Liver (tissue), 3 donors: ENCODE data around the gene RIMBP2.

Experiments
- EGR1 ChIP-seq, 2 donors: IDR thresholded peaks; 2 replicates each; pipeline ENCODE4 v1.6.1; 2016 to 2018; ENCODE audit warnings: antibody characterized with exemption in 2 of 2, low read depth in 2 of 2
- GABPA ChIP-seq, 2 donors: IDR thresholded peaks in 1 of 2; conservative IDR thresholded peaks in 1 of 2; 2 replicates each; pipeline ENCODE4 v1.6.1; 2016; ENCODE audit warnings: antibody characterized with exemption in 2 of 2, mild to moderate bottlenecking in 1 of 2, moderate library complexity in 1 of 2
- HNF4A ChIP-seq, 2 donors: conservative IDR thresholded peaks; 2 replicates each; pipeline ENCODE4 v1.6.1; 2016; ENCODE audit warnings: antibody characterized with exemption in 2 of 2, mild to moderate bottlenecking in 2 of 2
- JUND ChIP-seq, 2 donors: IDR thresholded peaks; 2 replicates each; pipeline ENCODE4 v1.6.1; 2016; ENCODE audit warnings: antibody characterized with exemption in 2 of 2
- RAD21 ChIP-seq, 2 donors: IDR thresholded peaks; 2 replicates each; pipeline ENCODE4 v1.6.1; 2016; ENCODE audit warnings: antibody characterized with exemption in 2 of 2, mild to moderate bottlenecking in 2 of 2
- RXRA ChIP-seq, 2 donors: IDR thresholded peaks; 2 replicates each; pipeline ENCODE4 v1.6.1; 2017 to 2018; ENCODE audit warnings: antibody characterized with exemption in 2 of 2, mild to moderate bottlenecking in 1 of 2
- SP1 ChIP-seq: IDR thresholded peaks from 2 replicates; pipeline ENCODE4 v1.6.1; 2018; ENCODE audit warnings: antibody characterized with exemption, mild to moderate bottlenecking
- TAF1 ChIP-seq: conservative IDR thresholded peaks from 2 replicates; pipeline ENCODE4 v1.6.1; 2016; ENCODE audit warnings: antibody characterized with exemption, mild to moderate bottlenecking
- YY1 ChIP-seq: IDR thresholded peaks from 2 replicates; pipeline ENCODE4 v1.6.1; 2016; ENCODE audit warnings: antibody characterized with exemption, mild to moderate bottlenecking
- TF ChIP-seq, protein P1 (sequence below): IDR thresholded peaks from 2 replicates; pipeline ENCODE4 v1.6.1; 2016; ENCODE audit warnings: antibody characterized with exemption
- TF ChIP-seq, protein P2 (sequence below): fragments of 150-350 bp; IDR thresholded peaks from 2 replicates; pipeline ENCODE4 v1.5.1; 2017; ENCODE audit warnings: improper control_type of control experiment, low read depth, low read length; ENCODE audit not compliant: missing input control
- TF ChIP-seq, protein P3 (sequence below): IDR thresholded peaks from 2 replicates; pipeline ENCODE4 v1.6.1; 2016; ENCODE audit warnings: antibody characterized with exemption, mild to moderate bottlenecking
- donor health status: healthy.
- donor health status: healthy.

DNA sequence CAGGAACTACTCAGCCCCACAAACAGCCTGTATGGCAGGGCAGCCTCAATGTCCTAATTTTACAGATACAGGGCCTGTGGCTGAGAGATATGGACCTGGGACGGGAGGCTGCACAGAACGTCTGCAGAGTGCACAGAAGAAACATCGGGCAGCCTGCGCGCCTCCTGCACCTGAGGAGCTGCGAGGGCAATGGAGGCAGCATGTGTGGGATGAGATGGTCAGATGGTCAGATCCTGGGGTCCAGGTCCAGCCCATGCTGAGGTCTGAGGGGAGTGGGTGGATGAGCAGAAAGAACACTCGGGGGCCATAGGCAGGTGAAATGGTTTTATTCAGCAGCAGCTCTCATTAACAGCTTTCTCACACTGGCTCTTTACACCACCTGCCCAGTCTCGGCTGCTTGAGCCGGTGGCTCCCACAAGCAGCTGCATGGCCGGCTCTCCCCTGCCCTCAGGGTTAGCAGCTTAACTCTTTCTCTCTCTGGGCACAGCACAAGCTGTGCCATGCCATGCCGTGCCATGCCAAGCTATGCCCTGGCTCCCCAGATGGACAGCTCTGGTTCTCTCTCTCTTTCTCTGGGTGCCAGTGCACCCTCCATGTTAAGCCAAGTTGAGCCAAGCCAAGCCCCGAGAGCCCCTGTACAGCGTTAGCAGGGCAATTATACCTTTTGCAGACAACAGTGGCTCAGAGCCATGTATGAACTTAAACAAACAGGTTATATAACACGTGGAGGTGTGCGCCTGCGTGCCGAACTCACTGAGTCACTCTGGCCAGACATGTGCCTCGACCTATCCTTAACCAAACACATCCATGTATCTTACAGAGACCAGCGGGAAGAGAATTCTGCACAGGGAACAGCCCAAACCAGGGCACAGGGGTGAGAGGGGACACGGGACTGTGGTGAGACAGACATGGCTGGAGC lies 47.6 kb downstream of the RIMBP2 start:
- TF ChIP-seq, protein P1, sequence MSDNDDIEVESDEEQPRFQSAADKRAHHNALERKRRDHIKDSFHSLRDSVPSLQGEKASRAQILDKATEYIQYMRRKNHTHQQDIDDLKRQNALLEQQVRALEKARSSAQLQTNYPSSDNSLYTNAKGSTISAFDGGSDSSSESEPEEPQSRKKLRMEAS = no peak
- TF ChIP-seq GABPA (IDR thresholded peaks at IDR 0.05 in 1 of 2, conservative IDR thresholded peaks at IDR 0.05 in 1 of 2) = no peak
- no peak for TF ChIP-seq TAF1
- no peak for TF ChIP-seq RAD21 (IDR thresholded peaks at IDR 0.05)
- TF ChIP-seq, protein P2, sequence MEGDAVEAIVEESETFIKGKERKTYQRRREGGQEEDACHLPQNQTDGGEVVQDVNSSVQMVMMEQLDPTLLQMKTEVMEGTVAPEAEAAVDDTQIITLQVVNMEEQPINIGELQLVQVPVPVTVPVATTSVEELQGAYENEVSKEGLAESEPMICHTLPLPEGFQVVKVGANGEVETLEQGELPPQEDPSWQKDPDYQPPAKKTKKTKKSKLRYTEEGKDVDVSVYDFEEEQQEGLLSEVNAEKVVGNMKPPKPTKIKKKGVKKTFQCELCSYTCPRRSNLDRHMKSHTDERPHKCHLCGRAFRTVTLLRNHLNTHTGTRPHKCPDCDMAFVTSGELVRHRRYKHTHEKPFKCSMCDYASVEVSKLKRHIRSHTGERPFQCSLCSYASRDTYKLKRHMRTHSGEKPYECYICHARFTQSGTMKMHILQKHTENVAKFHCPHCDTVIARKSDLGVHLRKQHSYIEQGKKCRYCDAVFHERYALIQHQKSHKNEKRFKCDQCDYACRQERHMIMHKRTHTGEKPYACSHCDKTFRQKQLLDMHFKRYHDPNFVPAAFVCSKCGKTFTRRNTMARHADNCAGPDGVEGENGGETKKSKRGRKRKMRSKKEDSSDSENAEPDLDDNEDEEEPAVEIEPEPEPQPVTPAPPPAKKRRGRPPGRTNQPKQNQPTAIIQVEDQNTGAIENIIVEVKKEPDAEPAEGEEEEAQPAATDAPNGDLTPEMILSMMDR = no peak
- no peak for TF ChIP-seq RXRA (IDR thresholded peaks at IDR 0.05)
- TF ChIP-seq YY1 = no peak
- no peak for TF ChIP-seq JUND (IDR thresholded peaks at IDR 0.05)
- TF ChIP-seq SP1 = no peak
- TF ChIP-seq, protein P3, sequence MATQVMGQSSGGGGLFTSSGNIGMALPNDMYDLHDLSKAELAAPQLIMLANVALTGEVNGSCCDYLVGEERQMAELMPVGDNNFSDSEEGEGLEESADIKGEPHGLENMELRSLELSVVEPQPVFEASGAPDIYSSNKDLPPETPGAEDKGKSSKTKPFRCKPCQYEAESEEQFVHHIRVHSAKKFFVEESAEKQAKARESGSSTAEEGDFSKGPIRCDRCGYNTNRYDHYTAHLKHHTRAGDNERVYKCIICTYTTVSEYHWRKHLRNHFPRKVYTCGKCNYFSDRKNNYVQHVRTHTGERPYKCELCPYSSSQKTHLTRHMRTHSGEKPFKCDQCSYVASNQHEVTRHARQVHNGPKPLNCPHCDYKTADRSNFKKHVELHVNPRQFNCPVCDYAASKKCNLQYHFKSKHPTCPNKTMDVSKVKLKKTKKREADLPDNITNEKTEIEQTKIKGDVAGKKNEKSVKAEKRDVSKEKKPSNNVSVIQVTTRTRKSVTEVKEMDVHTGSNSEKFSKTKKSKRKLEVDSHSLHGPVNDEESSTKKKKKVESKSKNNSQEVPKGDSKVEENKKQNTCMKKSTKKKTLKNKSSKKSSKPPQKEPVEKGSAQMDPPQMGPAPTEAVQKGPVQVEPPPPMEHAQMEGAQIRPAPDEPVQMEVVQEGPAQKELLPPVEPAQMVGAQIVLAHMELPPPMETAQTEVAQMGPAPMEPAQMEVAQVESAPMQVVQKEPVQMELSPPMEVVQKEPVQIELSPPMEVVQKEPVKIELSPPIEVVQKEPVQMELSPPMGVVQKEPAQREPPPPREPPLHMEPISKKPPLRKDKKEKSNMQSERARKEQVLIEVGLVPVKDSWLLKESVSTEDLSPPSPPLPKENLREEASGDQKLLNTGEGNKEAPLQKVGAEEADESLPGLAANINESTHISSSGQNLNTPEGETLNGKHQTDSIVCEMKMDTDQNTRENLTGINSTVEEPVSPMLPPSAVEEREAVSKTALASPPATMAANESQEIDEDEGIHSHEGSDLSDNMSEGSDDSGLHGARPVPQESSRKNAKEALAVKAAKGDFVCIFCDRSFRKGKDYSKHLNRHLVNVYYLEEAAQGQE = no peak
- no peak for TF ChIP-seq EGR1 (IDR thresholded peaks at IDR 0.05; ENCODE audit: low read depth in 2 of 2)
- no peak for TF ChIP-seq HNF4A (conservative IDR thresholded peaks at IDR 0.05)
